HFFc6 (cell line): Measurements from ENCODE around the gene ADAMTSL2. TPM values are rescaled to one million over a fixed set of nuclear protein-coding genes. Genes with fewer than 3 reads are reported as not detected.

Source experiments
- DNase-seq: peaks from one replicate; pipeline ENCODE4 v3.0.0-alpha.2; 2018
- H3K27ac Mint-ChIP-seq: 2 replicates; pipeline ENCODE4 v1.8.0; 2020; ENCODE audit warnings: mild to moderate bottlenecking, mixed read lengths
- H3K27me3 Mint-ChIP-seq: 2 replicates; pipeline ENCODE4 v1.8.0; 2021; ENCODE audit warnings: mild to moderate bottlenecking, moderate library complexity, mixed read lengths; ENCODE audit not compliant: insufficient read depth
- H3K36me3 Mint-ChIP-seq: 2 replicates; pipeline ENCODE4 v1.8.0; 2021; ENCODE audit warnings: low read depth, mixed read lengths
- H3K4me1 Mint-ChIP-seq: 2 replicates; pipeline ENCODE4 v1.8.0; 2020; ENCODE audit warnings: low read depth, mixed read lengths
- H3K4me3 Mint-ChIP-seq: 2 replicates; pipeline ENCODE4 v1.8.0; 2020; ENCODE audit warnings: mild to moderate bottlenecking, moderate library complexity, mixed read lengths
- H3K9me3 Mint-ChIP-seq: 2 replicates; pipeline ENCODE4 v1.8.0; 2020; ENCODE audit warnings: mild to moderate bottlenecking, mixed read lengths
- CTCF ChIP-seq: fragments of 200-600 bp; sonication (generic); IDR thresholded peaks from 2 replicates; pipeline ENCODE4 v1.5.0; 2021; ENCODE audit warnings: antibody characterized with exemption, mild to moderate bottlenecking
- total RNA-seq, 6 experiments: library from RNA; stranded (reverse); fragmentation: NEBNext Ultra II Directional; extraction: Animal tissue kit (Norgen Biotek cat#: 25700); gene quantifications; 2 replicates in 1 of 6; 3 replicates in 5 of 6; pipeline ENCODE4 v1.2.3, GENCODE V29; 2021

The ADAMTSL2 gene
- total RNA-seq, 6 experiments from 2014 or later: 0.05 to 0.07 (median 0.06) TPM; not detected in 3

GRCh38 chr9:133615606-133616188 is 81.2 kb downstream of the ADAMTSL2 start:
- H3K36me3 Mint-ChIP-seq: no peaks in the 10 kb centered on the region
- H3K4me1 Mint-ChIP-seq: peaks cover 6% of the 10 kb centered on the region; the same call in 1 of the 2 replicates
- H3K27ac Mint-ChIP-seq: no peak overlapping the region
- H3K27me3 Mint-ChIP-seq: peaks cover 64% of the 10 kb centered on the region
- TF ChIP-seq CTCF: no peak
- no peaks in the 10 kb centered on the region for H3K9me3 Mint-ChIP-seq
- H3K4me3 Mint-ChIP-seq: no peak overlapping the region
- DNase-seq: no peak

GRCh38 chr9:133616643-133617405 is 82.3 kb downstream of the ADAMTSL2 start:
- H3K4me1 Mint-ChIP-seq: peaks cover 6% of the 10 kb centered on the region; the same call in 1 of the 2 replicates
- peaks cover 62% of the 10 kb centered on the region for H3K27me3 Mint-ChIP-seq
- H3K9me3 Mint-ChIP-seq: no peaks in the 10 kb centered on the region
- no peaks in the 10 kb centered on the region for H3K36me3 Mint-ChIP-seq
- H3K4me3 Mint-ChIP-seq: no peak overlapping the region
- DNase-seq: no peak
- H3K27ac Mint-ChIP-seq: no peak overlapping the region
- TF ChIP-seq CTCF: no peak

GRCh38 chr9:133618726-133619125 is 84.2 kb downstream of the ADAMTSL2 start:
- Mint-ChIP-seq H3K4me1 (peaks cover 6% of the 10 kb centered on the region; the same call in 1 of the 2 replicates), H3K9me3 (no peaks in the 10 kb centered on the region), H3K27ac (no peak overlapping the region), H3K27me3 (peaks cover 57% of the 10 kb centered on the region), H3K4me3 (no peak overlapping the region), H3K36me3 (no peaks in the 10 kb centered on the region)
- no peak for DNase-seq
- no peak for TF ChIP-seq CTCF

GRCh38 chr9:133619791-133620190 is 85.3 kb downstream of the ADAMTSL2 start:
- Mint-ChIP-seq H3K4me1 (peaks cover 6% of the 10 kb centered on the region; the same call in 1 of the 2 replicates), H3K36me3 (no peaks in the 10 kb centered on the region), H3K27ac (no peak overlapping the region), H3K9me3 (no peaks in the 10 kb centered on the region), H3K27me3 (peaks cover 51% of the 10 kb centered on the region), H3K4me3 (no peak overlapping the region)
- no peak for DNase-seq
- TF ChIP-seq CTCF: no peak

- Mint-ChIP-seq H3K27me3 (peaks cover 46% of the 10 kb centered on the region), H3K36me3 (no peaks in the 10 kb centered on the region), H3K27ac (no peak overlapping the region), H3K9me3 (peaks cover 10% of the 10 kb centered on the region), H3K4me3 (no peak overlapping the region), H3K4me1 (peaks cover 6% of the 10 kb centered on the region; the same call in 1 of the 2 replicates)
- TF ChIP-seq CTCF: no peak
- DNase-seq: no peak
Measured at GRCh38 chr9:133621725-133622267, 87.3 kb downstream of the ADAMTSL2 start.
